NCI-H510A treated with DMSO at 0.1 percent for 48 hours (cell line): ENCODE results near the gene TBC1D5.
"Not testable (repeated sequence)": the region's sequence is repeated elsewhere in the genome, so short reads cannot be mapped to it uniquely, and the experiment has no call there.

Experiments
- DNase-seq: peaks from one replicate; lab custom pipeline; 2025; lab: John Stamatoyannopoulos, UW

Gene TBC1D5

DNA sequence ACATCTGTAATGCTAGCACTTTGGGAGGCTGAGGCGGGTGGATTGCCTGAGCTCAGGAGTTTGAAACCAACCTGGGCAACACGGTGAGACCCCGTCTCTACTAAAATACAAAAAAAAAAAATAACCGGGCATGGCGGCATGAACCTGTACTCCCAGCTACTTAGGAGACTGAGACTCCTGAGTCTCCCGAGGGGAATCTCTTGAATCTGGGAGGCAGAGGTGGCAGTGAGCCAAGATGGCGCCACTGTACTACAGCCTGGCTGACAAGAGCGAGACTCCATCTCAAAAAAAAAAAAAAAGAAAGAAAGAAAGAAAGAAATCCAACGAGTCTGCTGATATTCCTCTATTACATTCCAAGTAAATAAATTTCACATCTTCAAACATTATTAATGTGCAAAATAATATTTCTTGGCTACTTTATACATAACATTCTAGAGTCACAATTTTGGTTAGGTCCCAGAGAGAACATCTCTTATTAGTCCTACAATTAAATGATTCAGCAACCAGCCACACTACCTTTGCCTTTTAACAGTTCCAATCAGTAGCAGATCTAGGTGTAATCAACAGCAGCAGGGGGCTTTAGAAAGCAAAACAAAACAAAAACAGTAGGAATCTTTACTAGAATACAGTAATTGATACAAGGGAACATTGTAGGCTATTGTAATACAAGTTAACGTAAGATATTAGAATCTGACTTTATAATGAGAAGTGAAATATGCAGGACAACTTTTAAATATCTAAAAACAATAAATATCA lies 195.8 kb downstream of the TBC1D5 start:
- DNase-seq: no peak

- no peak for DNase-seq
Measured at GRCh38 chr3:17544632-17545031, 197.8 kb downstream of the TBC1D5 start.

GRCh38 chr3:17542591-17542990 lies 199.8 kb downstream of the TBC1D5 start:
- no peak for DNase-seq

GRCh38 chr3:17539436-17539835 lies 203.0 kb downstream of the TBC1D5 start:
- no peak for DNase-seq

GRCh38 chr3:17535274-17535673 lies 207.2 kb downstream of the TBC1D5 start:
- DNase-seq: no peak

- DNase-seq: not testable (repeated sequence)
Measured at GRCh38 chr3:17532446-17532845, 210.0 kb downstream of the TBC1D5 start.

DNA sequence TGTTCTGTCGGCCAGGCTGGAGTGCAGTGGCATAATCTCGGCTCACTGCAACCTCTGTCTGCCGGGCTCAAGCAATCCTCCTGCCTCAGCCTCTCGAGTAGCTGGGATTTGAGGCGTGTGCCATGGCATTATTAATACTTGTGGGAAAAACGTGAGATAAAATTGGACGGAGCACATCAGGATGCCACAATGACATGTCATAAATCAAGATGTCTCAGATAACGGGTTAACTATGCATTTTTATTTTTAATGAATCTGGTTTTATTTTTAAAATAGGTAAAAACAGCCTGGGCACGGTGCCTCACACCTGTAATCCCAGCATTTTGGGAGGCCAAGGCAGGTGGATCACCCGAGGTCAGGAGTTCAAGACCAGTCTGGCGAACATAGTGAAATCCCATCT lies 212.8 kb downstream of the TBC1D5 start:
- no peak for DNase-seq

GRCh38 chr3:17518189-17519059 lies 224.0 kb downstream of the TBC1D5 start:
- peak; percentile 16 for DNase-seq

- DNase-seq: no peak
Measured at GRCh38 chr3:17515445-17516234, 226.8 kb downstream of the TBC1D5 start.

DNA sequence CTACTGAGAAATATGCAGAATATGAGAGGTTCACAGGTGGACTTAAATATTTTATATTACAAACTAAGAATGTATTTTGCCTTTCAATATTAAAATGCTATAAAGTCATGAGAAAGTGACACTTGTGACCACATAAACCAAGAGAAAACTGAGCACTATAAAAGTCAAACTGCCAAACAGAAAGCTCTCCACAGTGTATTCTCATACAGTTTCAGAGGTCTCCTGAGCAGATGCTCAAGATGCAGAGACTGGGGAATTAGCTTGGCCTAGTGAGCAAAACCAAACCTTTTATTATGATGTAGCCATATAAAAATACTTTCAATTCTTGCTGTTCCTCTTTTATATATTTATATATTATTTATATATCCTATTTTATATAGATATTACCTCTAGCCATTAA lies 227.8 kb downstream of the TBC1D5 start:
- no peak for DNase-seq

- DNase-seq: no peak
Measured at GRCh38 chr3:17510265-17510664, 232.2 kb downstream of the TBC1D5 start.

GRCh38 chr3:17508180-17508752 lies 234.2 kb downstream of the TBC1D5 start:
- DNase-seq: no peak

DNA sequence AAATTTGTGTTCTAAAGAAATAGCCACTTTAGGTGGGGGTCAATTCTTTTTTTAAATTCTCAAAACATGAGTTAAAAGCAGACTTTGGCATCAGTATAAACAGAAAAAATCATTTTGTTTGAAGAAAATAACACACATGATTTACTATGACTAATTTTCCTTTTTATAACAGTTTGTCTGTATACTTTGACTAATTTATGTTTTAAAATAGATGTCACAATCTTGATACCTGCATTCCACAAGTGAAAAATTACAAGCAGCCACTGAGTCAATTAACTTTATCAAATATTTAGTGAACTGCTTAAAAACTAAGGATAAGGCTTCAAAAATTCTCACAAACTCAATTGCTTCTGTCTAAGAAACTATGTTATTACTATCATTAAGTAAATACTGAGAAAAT lies 235.0 kb downstream of the TBC1D5 start:
- DNase-seq: no peak

GRCh38 chr3:17505856-17506255 lies 236.6 kb downstream of the TBC1D5 start:
- no peak for DNase-seq

DNA sequence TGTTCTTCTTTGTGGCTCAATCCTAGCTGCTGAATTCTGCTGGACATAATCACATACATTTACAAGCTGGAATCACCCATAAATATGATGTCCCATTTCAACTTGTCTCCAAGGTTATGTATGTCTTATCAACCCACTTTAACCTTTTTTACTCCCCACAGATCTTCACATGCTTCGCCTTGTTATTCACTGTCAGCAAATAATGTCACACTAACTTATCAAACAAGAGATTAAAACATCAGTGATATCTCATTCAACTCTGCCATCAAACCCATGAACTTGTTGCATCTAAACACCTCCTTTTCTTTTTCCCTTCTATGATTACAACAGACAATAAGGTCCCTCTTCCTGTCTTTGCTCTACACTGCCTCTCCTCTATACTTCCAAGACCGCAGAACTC lies 240.7 kb downstream of the TBC1D5 start:
- no peak for DNase-seq

DNA sequence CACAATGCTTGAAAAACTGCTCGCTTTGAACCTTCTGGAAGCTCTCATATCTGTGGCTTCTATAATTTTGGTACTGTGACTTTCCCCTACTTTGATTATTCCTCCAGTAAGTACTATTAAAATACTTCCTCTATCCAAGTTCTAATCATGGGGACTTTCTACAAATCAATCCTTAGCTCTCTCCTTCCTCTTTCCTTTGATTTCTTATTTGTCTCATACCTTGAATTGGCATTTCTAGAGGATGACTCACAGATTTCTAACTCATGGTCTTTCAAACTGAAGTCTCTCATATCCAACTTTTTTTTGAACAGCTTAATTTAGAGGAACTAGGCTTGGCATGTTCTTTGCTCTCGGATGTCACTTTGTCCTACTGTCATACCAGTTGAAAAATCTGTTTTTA lies 241.8 kb downstream of the TBC1D5 start:
- DNase-seq: no peak

DNA sequence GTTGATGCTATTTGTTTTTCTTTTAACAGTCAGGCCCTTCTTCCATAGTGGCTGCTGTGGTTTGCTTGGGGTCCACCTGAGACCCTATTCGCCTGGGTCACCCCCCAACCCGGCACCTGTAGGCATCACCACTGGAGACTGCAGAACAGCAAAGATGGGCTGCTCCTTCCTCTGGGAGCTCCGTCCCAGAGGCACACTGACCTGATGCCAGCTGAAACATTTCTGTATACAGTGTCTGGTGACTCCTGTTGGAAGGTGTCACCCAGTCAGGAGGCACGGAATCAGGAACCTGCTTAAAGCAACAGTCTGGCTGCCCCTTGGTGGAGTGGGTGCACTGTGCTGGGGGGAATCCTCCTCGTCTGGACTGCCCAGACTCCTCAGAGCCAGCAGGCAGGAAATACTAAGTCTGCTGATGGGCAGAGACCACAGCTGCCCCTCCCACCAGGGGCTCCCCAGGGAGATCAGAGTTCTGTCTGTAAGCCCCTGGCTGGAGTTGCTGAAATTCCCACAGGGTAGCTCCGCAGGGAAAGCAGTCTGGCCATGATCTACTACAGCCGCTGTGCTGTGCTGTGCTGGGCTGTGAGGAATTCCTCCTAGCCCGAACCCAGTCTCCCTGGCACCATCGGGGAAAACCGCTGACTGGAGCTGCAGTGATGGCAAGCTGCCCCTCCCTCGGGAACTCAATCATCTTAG lies 248.2 kb downstream of the TBC1D5 start:
- DNase-seq: no peak

DNA sequence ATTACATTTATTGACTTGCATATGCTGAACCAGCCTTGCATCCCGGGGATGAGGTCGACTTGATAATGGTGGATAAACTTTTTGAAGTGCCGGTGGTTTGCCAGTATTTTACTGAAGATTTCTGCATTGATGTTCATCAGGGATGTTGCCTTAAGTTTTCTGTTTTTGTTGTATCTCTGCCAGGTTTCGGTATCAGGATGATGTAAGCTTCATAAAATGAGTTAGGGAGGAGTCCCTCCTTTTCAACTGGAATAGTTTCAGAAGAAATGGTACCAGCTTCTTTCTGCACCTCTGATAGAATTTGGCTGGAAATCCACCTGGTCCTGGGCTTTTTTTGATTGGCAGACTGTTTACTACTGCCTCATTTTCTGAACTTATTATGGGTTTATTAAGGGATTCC lies 250.8 kb downstream of the TBC1D5 start:
- DNase-seq: no peak

DNA sequence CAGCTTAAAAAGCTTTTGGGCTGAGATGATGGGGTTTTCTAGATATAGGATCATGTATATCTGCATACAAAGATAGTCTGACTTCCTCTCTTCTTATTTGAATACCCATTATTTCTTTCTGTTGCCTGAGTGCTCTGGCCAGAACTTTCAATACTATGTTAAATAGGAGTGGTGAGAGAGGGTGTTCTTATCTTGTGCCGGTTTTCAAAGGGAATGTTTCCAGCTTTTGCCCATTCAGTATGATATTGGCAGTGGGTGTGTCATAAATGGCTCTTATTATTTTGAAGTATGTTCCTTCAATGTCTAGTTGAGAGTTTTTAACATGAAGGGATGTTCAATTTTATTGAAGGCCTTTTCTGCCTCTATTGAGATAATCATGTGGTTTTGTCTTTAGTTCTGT lies 251.2 kb downstream of the TBC1D5 start:
- DNase-seq: not testable (repeated sequence)

DNA sequence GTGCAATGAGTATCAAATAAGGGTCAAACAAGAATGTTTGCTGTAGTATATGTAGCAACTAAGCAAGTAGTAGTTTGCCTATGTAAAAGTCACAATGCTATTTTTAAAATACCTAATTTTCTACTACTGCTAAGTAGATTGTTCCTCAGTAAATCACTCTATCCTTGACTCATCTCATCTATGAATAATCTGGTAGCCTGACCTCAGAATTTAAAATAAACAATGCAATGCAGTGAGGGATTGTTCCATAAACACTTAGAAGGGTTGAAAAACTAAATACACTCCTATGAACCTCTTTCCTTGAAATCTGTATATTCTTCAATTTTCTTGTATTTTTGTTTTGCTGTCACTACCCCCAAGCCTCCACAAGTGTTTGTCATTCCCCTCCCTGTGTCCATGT lies 253.3 kb downstream of the TBC1D5 start:
- no peak for DNase-seq

DNA sequence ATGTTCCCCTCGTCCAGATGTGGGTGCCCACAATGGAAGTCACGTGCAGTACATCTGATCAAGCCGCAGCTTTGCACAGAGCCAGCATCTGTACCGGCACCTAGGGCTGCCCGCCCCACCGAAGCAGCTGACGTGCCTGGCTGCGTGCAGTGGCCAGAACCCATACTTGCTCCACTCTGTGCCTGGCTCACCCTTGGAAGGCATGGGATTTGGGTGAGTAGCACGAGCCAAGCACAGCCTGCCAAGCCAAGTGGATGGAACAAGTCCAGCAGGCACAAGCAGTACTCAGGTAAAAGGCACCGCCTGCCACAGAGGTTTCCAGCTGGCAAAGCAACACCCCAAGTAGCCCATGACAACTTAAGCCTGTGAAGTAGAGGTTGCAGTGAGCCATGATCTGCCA lies 261.3 kb downstream of the TBC1D5 start:
- DNase-seq: no peak
